ENCODE measurements around the gene CLEC2B. TPM values are rescaled to one million over a fixed set of nuclear protein-coding genes. Genes with fewer than 3 reads are reported as not detected.

Gene CLEC2B
- total and polyA plus RNA-seq, 2 donors (not counting 1 experiment from before 2014, with no cell fraction given) = 9.7 to 15.7 TPM

- no peak for DNase-seq (ENCODE audit: low read depth in 2 of 2)
- Histone ChIP-seq H2AFZ (ENCODE audit: low read length) (no peak overlapping the region), H3K9ac (ENCODE audit: insufficient read depth, low read length) (no peak overlapping the region), H3K4me2 (ENCODE audit: extremely low read depth, insufficient read depth, low read length) (no peak overlapping the region), H3K79me2 (ENCODE audit: control insufficient read depth, insufficient read depth, low read length) (no peaks in the 10 kb centered on the region), H3K27ac (ENCODE audit: insufficient read depth, low read length) (no peak overlapping the region), H3K4me1 (ENCODE audit: control insufficient read depth, extremely low read depth, insufficient read depth, low read length) (no peaks in the 10 kb centered on the region), H3K27me3 (ENCODE audit: control insufficient read depth, insufficient read depth, low read length) (no peaks in the 10 kb centered on the region), H3K9me3 (ENCODE audit: control insufficient read depth, insufficient read depth, low read depth, low read length) (no peaks in the 10 kb centered on the region), H3K36me3 (ENCODE audit: control insufficient read depth, insufficient read depth, low read length) (no peaks in the 10 kb centered on the region), H3K4me3 (replicated peaks in 1 of 4; ENCODE audit: control extremely low read depth in 1 of 4, insufficient read depth in 1 of 4, low read depth in 3 of 4, low read length in 4 of 4) (no peak overlapping the region), H4K20me1 (ENCODE audit: control insufficient read depth, extremely low read depth, insufficient read depth, low read length) (no peaks in the 10 kb centered on the region)
- no peak for TF ChIP-seq EZH2 (IDR thresholded peaks at IDR 0.05; ENCODE audit: low read length, missing control alignments)
- TF ChIP-seq, protein P1, sequence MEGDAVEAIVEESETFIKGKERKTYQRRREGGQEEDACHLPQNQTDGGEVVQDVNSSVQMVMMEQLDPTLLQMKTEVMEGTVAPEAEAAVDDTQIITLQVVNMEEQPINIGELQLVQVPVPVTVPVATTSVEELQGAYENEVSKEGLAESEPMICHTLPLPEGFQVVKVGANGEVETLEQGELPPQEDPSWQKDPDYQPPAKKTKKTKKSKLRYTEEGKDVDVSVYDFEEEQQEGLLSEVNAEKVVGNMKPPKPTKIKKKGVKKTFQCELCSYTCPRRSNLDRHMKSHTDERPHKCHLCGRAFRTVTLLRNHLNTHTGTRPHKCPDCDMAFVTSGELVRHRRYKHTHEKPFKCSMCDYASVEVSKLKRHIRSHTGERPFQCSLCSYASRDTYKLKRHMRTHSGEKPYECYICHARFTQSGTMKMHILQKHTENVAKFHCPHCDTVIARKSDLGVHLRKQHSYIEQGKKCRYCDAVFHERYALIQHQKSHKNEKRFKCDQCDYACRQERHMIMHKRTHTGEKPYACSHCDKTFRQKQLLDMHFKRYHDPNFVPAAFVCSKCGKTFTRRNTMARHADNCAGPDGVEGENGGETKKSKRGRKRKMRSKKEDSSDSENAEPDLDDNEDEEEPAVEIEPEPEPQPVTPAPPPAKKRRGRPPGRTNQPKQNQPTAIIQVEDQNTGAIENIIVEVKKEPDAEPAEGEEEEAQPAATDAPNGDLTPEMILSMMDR (conservative IDR thresholded peaks at IDR 0.05 in 1 of 2, IDR thresholded peaks at IDR 0.05 in 1 of 2; ENCODE audit: low read depth in 1 of 2, low read length in 2 of 2) = no peak
Observed at GRCh38 chr12:9806714-9807113, 62.4 kb downstream of the CLEC2B start.

DNA sequence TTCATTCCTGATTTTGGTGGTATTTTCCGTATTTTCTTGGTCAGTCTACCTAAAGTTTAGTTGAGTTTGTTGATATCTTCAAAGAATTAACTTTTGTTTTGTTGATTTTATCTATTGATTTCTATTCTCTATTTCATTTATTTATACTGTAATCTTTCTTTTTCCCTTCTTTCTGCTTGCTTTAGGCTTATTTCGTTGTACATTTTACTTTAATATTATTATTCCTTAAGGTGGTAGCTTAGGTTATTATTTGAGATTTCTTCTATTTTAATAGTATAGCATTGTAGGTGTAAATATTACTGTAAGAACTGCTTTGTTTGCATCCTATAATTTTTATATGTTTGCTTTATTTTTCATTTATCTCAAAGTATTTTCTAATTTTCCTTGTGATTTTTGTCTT, 63.3 kb downstream of the CLEC2B start:
- no peak overlapping the region for H3K4me3 ChIP-seq (replicated peaks in 1 of 4; ENCODE audit: control extremely low read depth in 1 of 4, insufficient read depth in 1 of 4, low read depth in 3 of 4, low read length in 4 of 4)
- no peak for DNase-seq (ENCODE audit: low read depth in 2 of 2)
- no peaks in the 10 kb centered on the region for H3K36me3 ChIP-seq (ENCODE audit: control insufficient read depth, insufficient read depth, low read length)
- no peaks in the 10 kb centered on the region for H3K79me2 ChIP-seq (ENCODE audit: control insufficient read depth, insufficient read depth, low read length)
- no peak overlapping the region for H3K4me2 ChIP-seq (ENCODE audit: extremely low read depth, insufficient read depth, low read length)
- no peaks in the 10 kb centered on the region for H4K20me1 ChIP-seq (ENCODE audit: control insufficient read depth, extremely low read depth, insufficient read depth, low read length)
- H2AFZ ChIP-seq (ENCODE audit: low read length) = no peak overlapping the region
- no peak for TF ChIP-seq EZH2 (IDR thresholded peaks at IDR 0.05; ENCODE audit: low read length, missing control alignments)
- TF ChIP-seq, protein P1 (conservative IDR thresholded peaks at IDR 0.05 in 1 of 2, IDR thresholded peaks at IDR 0.05 in 1 of 2; ENCODE audit: low read depth in 1 of 2, low read length in 2 of 2) = no peak
- H3K9me3 ChIP-seq (ENCODE audit: control insufficient read depth, insufficient read depth, low read depth, low read length) = no peaks in the 10 kb centered on the region
- H3K9ac ChIP-seq (ENCODE audit: insufficient read depth, low read length) = no peak overlapping the region
- no peaks in the 10 kb centered on the region for H3K27me3 ChIP-seq (ENCODE audit: control insufficient read depth, insufficient read depth, low read length)
- no peaks in the 10 kb centered on the region for H3K4me1 ChIP-seq (ENCODE audit: control insufficient read depth, extremely low read depth, insufficient read depth, low read length)
- H3K27ac ChIP-seq (ENCODE audit: insufficient read depth, low read length) = no peak overlapping the region

Other genes with a start within 250 kb of the CLEC2B start
- 3.6 and 5.1 TPM in 2 replicates for gene CLEC2D, start 199.6 kb downstream of the CLEC2B start, total RNA-seq
- 0.67 and 2.5 TPM in 2 replicates for gene CLEC2D, start 199.6 kb downstream of the CLEC2B start, polyA plus RNA-seq
- not detected in 2 replicates for gene CLECL1, start 136.3 kb downstream of the CLEC2B start, total RNA-seq
- gene CLECL1, start 136.3 kb downstream of the CLEC2B start, polyA plus RNA-seq = not detected in 2 replicates
- not detected in 2 replicates for gene CD69, start 108.5 kb downstream of the CLEC2B start, total RNA-seq
- not detected in 2 replicates for gene CD69, start 108.5 kb downstream of the CLEC2B start, polyA plus RNA-seq
- gene KLRF1, start 41.9 kb downstream of the CLEC2B start, total RNA-seq = not detected in 2 replicates
- 0.11 TPM in 1 of 2 replicates, not detected in the other for gene KLRF1, start 41.9 kb downstream of the CLEC2B start, polyA plus RNA-seq
- not detected in 2 replicates for gene KLRF2, start 12.1 kb upstream of the CLEC2B start, total RNA-seq
- gene KLRF2, start 12.1 kb upstream of the CLEC2B start, polyA plus RNA-seq = not detected in 2 replicates
- gene CLEC2A, start 63.0 kb upstream of the CLEC2B start, total RNA-seq = not detected in 2 replicates
- not detected in 2 replicates for gene CLEC2A, start 63.0 kb upstream of the CLEC2B start, polyA plus RNA-seq
- gene CLEC12A, start 102.1 kb upstream of the CLEC2B start, total RNA-seq = not detected in 2 replicates
- gene CLEC12A, start 102.1 kb upstream of the CLEC2B start, polyA plus RNA-seq = not detected in 2 replicates
- gene CLEC1B, start 129.8 kb upstream of the CLEC2B start, total RNA-seq = not detected in 2 replicates
- gene CLEC1B, start 129.8 kb upstream of the CLEC2B start, polyA plus RNA-seq = not detected in 2 replicates
- not detected in 2 replicates for gene CLEC12B, start 141.3 kb upstream of the CLEC2B start, total RNA-seq
- gene CLEC12B, start 141.3 kb upstream of the CLEC2B start, polyA plus RNA-seq = 0.02 TPM in 1 of 2 replicates, not detected in the other
- not detected in 2 replicates for gene CLEC9A, start 161.3 kb upstream of the CLEC2B start, total RNA-seq
- gene CLEC9A, start 161.3 kb upstream of the CLEC2B start, polyA plus RNA-seq = not detected in 2 replicates
- gene CLEC1A, start 229.6 kb upstream of the CLEC2B start, total RNA-seq = not detected in 2 replicates
- gene CLEC1A, start 229.6 kb upstream of the CLEC2B start, polyA plus RNA-seq = 0.08 TPM in 1 of 2 replicates, not detected in the other

Measured in fibroblast of lung (primary cell).